ENCODE measurements around the gene AMPD3. TPM values are rescaled to one million over a fixed set of nuclear protein-coding genes. Genes with fewer than 3 reads are reported as not detected.

The AMPD3 gene
- total RNA-seq, 1 experiment from 2014 or later, result 1.5 TPM

DNA sequence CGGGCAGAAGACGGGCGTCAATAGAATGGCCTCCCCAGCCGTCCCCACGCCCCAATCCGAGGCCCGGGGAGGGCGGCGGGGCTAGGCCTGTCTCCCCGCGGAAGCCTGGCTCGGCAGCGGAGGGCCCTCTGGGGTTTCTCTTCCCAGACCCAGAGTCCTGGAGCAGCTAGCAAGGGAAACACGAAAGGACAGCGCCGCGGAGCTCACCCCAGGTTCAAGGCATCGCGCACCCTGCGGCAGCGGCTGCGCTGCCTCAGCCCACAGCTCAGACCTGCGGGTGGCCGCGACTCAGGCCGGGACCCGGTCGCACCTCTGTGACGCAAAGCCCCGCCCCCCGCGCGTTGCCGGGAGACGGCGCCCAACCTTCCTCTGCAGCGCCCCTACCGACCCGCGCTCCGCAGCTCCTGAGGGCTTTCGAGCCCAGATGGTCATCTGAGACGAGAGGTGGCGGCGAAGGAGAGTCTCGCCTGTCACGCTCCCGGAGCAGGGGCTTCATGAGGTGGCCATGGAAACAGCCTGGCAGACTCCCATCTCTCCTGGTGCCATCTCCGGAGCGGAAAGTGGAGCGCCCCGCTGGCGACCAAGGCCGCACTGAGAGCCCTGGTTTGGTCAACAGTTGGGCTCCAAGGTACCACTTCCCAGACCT is 86.0 kb downstream of the AMPD3 start, which contains the start of gene RNF141:
Gene RNF141, minus strand, starts transcription at position 273 of the 646 bp plus-strand sequence. CDS start 7,029 bp downstream, outside the sequence.
- peak within 1 kb of the TSS; percentile 76 for H3K27ac ChIP-seq
- peaks cover 6% of the 10 kb centered on the region for H3K36me3 ChIP-seq
- H3K4me3 ChIP-seq, result peak within 1 kb of the TSS; percentile 86
- no peaks in the 10 kb centered on the region for H3K9me3 ChIP-seq (replicated peaks)
- H3K27me3 ChIP-seq (replicated peaks), result no peaks in the 10 kb centered on the region
- H3K4me1 ChIP-seq (replicated peaks), result peaks cover 15% of the 10 kb centered on the region
- peak; percentile 92 to 95 for DNase-seq (ENCODE audit: low read depth in 1 of 2, low spot score in 2 of 2)

DNA sequence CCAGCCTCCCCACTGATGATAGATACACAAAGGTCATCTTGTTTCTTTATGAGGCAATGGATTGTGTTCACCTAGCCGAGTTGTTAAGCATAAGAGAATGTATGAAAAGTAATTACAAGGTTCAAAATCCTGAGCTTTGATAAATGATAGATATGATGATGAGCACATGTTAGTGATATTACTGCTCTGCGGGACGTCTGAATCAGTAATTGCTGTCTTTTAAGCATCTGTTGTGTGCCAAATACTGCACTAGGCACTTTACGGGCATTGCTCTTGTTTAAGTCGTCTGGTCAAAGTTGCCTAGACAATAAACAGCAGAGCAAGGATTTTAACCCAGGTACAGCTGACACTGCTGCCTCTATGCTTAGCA is 86.5 kb downstream of the AMPD3 start:
- H3K27ac ChIP-seq, result peak overlapping the region; percentile 16; the same call in 1 of the 2 replicates
- no peaks in the 10 kb centered on the region for H3K9me3 ChIP-seq (replicated peaks)
- peak overlapping the region; percentile 86 for H3K4me3 ChIP-seq
- H3K36me3 ChIP-seq, result peaks cover 6% of the 10 kb centered on the region
- DNase-seq (ENCODE audit: low read depth in 1 of 2, low spot score in 2 of 2), result no peak
- H3K4me1 ChIP-seq (replicated peaks), result peaks cover 15% of the 10 kb centered on the region
- no peaks in the 10 kb centered on the region for H3K27me3 ChIP-seq (replicated peaks)

DNA sequence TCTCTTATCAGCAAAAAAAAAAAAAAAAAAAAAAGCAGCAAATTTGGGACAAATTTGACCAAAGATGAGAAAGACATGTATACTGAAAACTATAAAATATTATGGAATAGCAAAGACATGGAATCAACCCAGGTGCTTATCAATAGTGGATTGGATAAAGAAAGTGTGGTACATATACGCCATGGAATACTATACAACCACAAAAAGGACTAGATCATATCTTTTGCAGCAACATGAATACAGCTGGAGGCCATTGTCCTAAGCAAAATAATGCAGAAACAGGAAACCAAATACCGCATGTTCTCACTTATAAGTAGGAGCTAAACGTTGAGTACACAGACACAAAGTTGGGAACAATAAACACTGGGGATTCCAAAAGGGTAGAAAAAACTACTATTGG is 87.7 kb downstream of the AMPD3 start:
- peaks cover 6% of the 10 kb centered on the region for H3K36me3 ChIP-seq
- H3K27ac ChIP-seq, result no peak overlapping the region
- H3K27me3 ChIP-seq (replicated peaks), result no peaks in the 10 kb centered on the region
- H3K4me1 ChIP-seq (replicated peaks), result peaks cover 15% of the 10 kb centered on the region
- no peak for DNase-seq (ENCODE audit: low read depth in 1 of 2, low spot score in 2 of 2)
- no peak overlapping the region for H3K4me3 ChIP-seq
- H3K9me3 ChIP-seq (replicated peaks), result no peaks in the 10 kb centered on the region

DNA sequence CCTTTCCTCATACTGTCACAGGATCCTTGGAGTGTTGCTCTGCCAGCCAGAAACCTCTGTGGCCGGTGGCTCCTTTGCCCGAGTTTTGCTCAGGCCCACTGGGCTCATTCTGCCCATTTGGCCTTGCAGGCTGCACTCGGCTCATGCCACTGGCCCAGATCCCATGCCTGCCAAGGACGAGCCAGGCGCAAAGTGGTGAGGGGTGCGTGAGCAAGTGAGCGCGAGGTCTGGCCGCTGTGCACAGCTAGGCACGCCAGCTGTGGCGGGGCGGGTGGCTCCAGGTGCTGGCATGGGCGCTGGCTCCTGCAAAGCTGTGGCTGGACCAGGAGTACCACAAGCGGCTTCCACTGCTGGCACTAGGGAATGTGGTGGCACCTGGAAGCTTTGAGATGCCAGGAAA is 88.7 kb downstream of the AMPD3 start:
- no peak for DNase-seq (ENCODE audit: low read depth in 1 of 2, low spot score in 2 of 2)
- no peak overlapping the region for H3K27ac ChIP-seq
- H3K9me3 ChIP-seq (replicated peaks), result no peaks in the 10 kb centered on the region
- peaks cover 6% of the 10 kb centered on the region for H3K36me3 ChIP-seq
- peaks cover 15% of the 10 kb centered on the region for H3K4me1 ChIP-seq (replicated peaks)
- H3K4me3 ChIP-seq, result no peak overlapping the region
- no peaks in the 10 kb centered on the region for H3K27me3 ChIP-seq (replicated peaks)

DNA sequence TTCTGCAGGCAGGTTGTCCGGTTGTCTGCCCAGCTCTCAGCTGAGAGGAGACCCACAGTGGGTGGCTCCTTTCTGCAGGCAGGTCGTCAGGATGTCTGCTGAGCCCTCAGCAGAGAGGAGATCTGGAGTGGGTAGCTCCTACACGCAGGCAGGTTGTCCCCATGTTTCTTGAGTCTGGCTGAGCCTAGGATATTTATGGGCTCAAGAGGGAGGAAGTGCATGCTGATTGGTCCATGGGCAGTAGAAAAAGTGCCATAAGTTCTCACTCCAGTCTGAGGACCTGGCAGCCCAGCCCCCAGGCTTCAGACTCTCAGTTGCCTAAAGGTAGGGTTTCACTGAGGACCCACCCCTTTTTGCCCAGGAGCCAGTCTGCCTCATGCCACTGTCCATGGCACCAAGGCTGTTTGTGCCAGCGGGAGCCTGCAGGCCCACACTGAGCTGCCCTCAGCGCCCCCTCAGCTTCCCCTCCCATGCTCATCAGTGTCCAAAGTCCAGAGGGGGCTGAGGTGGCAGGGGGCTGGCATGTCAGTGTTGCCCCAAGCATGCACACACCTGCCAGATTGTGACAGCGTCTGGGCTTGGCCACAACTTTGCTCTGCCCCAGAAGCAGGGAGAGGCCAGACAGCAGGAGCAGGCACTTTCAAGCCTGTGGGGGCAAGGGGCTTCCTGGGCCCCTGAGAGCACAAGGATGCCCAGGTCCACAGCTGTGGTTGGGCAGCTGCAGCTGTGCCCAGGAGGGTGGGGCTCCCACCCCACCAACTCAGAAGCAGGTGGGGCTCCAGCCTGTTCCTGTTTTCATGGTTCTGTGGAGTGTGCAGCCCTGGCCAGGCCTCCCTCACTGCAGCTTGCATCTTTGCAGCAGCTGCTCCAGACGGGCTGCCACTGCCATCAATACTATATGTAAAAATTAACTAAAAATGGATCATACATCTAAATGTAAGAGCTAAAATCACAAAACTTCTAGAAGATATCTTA is 89.7 kb downstream of the AMPD3 start:
- no peaks in the 10 kb centered on the region for H3K9me3 ChIP-seq (replicated peaks)
- no peaks in the 10 kb centered on the region for H3K27me3 ChIP-seq (replicated peaks)
- no peak for DNase-seq (ENCODE audit: low read depth in 1 of 2, low spot score in 2 of 2)
- no peak overlapping the region for H3K4me3 ChIP-seq
- peaks cover 11% of the 10 kb centered on the region for H3K4me1 ChIP-seq (replicated peaks)
- H3K27ac ChIP-seq, result no peak overlapping the region
- peaks cover 6% of the 10 kb centered on the region for H3K36me3 ChIP-seq

DNA sequence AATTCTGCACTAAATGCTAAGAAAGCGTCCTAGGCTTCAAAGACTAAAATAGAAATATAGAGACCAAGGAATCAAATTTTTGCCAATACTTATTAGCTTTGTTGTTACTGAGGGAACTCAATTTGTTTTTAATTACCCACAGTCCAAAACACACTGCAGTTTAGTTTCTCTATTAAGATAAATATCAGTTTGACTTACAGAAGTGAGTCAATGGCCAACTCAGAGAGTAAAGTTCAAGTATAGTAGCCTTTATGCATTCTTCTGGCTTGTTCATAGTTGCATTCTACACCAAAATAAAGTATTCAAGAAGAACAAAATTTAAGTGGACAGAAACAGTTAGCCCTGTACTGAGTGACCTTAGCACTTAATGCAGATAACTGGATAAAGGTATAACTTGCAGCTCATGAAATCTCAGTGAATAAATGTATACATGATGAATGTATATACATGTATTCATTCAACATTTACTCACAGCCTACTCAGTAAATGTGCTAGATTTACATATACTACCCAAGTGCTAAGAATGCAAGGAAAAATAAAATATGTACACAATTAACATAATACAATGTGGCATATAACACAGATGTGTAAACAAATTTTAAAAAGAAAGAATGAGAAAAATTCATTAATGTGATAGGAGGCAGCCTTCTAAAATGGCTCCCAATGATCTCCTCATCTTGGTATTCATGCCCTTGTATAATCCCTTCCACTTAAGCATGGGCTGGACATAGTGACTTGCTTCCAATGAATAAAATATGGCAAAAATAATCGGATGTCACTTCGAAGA is 95.6 kb downstream of the AMPD3 start:
- H3K27ac ChIP-seq, result no peak overlapping the region

DNA sequence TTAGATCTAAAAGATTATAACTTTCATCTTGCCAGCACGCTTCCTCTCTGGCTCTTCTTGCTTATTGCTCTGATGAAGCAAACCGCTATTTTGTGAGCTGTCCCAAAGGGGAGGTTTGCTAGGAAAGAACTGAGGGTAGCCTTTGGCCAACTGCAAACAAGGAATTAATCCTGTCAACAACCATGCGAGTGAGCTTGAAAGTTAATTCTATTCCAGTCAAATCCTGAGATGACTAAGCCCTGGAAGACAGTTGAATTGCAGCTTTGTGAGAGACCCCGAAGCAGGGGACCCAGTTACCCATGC is 96.2 kb downstream of the AMPD3 start:
- no peak for DNase-seq (ENCODE audit: low read depth in 1 of 2, low spot score in 2 of 2)
- Histone ChIP-seq H3K4me3 (no peak overlapping the region), H3K4me1 (replicated peaks) (peaks cover 4% of the 10 kb centered on the region; the same call in 1 of the 2 replicates), H3K36me3 (no peaks in the 10 kb centered on the region), H3K9me3 (replicated peaks) (no peaks in the 10 kb centered on the region), H3K27me3 (replicated peaks) (no peaks in the 10 kb centered on the region), H3K27ac (no peak overlapping the region)

More for the DNA sequence above, 95.6 kb downstream of the AMPD3 start:
- Histone ChIP-seq H3K4me3 (no peak overlapping the region), H3K36me3 (no peaks in the 10 kb centered on the region), H3K9me3 (replicated peaks) (no peaks in the 10 kb centered on the region), H3K4me1 (replicated peaks) (peaks cover 4% of the 10 kb centered on the region; the same call in 1 of the 2 replicates), H3K27me3 (replicated peaks) (no peaks in the 10 kb centered on the region)
- no peak for DNase-seq (ENCODE audit: low read depth in 1 of 2, low spot score in 2 of 2)

DNA sequence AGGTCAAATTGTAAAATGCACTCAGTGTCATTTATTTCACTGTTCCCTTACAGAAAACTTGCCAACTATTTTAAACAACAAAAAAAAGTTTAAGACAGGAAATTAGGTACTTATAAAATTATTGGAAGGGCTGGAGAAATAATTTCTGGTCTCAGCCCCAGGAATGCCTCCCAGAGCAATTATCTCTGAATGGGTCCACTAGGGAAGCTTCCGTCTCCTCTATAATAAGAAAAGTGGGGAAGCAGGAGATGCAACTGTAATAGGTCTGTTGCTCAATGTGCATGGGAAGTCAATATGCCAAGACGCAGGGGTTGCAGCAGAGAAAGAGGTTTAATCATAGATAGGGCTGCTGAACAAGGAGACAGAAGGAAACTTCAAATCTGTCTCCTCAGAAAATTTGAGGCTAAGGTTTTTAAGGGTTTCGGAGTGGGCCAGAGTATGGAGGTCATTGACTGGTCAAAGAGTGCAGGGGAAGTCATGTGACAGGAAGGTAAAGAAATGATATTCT is 96.8 kb downstream of the AMPD3 start:
- no peak for DNase-seq (ENCODE audit: low read depth in 1 of 2, low spot score in 2 of 2)
- Histone ChIP-seq H3K27ac (no peak overlapping the region), H3K27me3 (replicated peaks) (no peaks in the 10 kb centered on the region), H3K36me3 (no peaks in the 10 kb centered on the region), H3K4me1 (replicated peaks) (peaks cover 4% of the 10 kb centered on the region; the same call in 1 of the 2 replicates), H3K4me3 (no peak overlapping the region), H3K9me3 (replicated peaks) (no peaks in the 10 kb centered on the region)

DNA sequence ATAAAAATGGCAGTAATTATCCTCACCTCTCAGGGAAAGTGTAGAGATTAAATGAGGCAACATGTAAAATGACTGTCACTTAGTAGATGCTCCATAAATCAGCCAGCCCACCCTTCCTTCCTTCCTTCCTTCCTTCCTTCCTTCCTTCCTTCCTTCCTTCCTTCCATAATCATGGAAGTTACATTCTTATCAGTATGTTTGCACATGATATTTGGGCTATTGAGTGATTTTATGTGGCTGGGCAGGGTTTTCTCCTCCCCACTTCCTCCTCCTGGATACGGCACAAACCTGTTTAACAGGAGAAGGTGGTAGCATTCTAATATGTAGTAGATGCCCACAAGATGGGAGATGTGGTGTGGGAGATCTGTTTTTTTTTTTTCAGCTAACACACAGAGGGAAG is 101.5 kb downstream of the AMPD3 start:
- Histone ChIP-seq H3K27me3 (replicated peaks) (no peaks in the 10 kb centered on the region), H3K4me3 (no peak overlapping the region)

More for the DNA sequence above, 101.5 kb downstream of the AMPD3 start:
- H3K4me1 ChIP-seq (replicated peaks), result no peaks in the 10 kb centered on the region
- DNase-seq (ENCODE audit: low read depth in 1 of 2, low spot score in 2 of 2), result no peak
- no peak overlapping the region for H3K27ac ChIP-seq
- no peaks in the 10 kb centered on the region for H3K36me3 ChIP-seq
- H3K9me3 ChIP-seq (replicated peaks), result no peaks in the 10 kb centered on the region

Other genes starting within 250 kb of the AMPD3 start
- 19.9 and 29.7 TPM in 2 replicates for gene SBF2, start 161.0 kb upstream of the AMPD3 start, total RNA-seq (2014; rRNA removed; shearing (Covaris generic))
- 6.2 and 9.2 TPM in 2 replicates for gene ADM, start 150.2 kb upstream of the AMPD3 start, total RNA-seq (2014; rRNA removed; shearing (Covaris generic))
- 19.9 and 23.5 TPM in 2 replicates for gene RNF141, start 85.9 kb downstream of the AMPD3 start, total RNA-seq (2014; rRNA removed; shearing (Covaris generic))
- not detected in 2 replicates for gene LYVE1, start 113.4 kb downstream of the AMPD3 start, total RNA-seq (2014; rRNA removed; shearing (Covaris generic))
- 3.8 and 4.6 TPM in 2 replicates for gene IRAG1, start 238.5 kb downstream of the AMPD3 start, total RNA-seq (2014; rRNA removed; shearing (Covaris generic))